NCI-H345 treated with DMSO at 0.1 percent for 48 hours (cell line): Measurements from ENCODE around the gene GTF2F2.

Experiments used
- DNase-seq: peaks from one replicate; lab custom pipeline; 2025; ENCODE audit not compliant: unreplicated experiment; lab: John Stamatoyannopoulos, UW

The GTF2F2 gene

GRCh38 chr13:45119991-45120864, at the start of gene GTF2F2:
GTF2F2 (plus strand) TSS chr13:45120510; CDS start chr13:45120656, 146 bp downstream.
- DNase-seq = peak; percentile 66

DNA sequence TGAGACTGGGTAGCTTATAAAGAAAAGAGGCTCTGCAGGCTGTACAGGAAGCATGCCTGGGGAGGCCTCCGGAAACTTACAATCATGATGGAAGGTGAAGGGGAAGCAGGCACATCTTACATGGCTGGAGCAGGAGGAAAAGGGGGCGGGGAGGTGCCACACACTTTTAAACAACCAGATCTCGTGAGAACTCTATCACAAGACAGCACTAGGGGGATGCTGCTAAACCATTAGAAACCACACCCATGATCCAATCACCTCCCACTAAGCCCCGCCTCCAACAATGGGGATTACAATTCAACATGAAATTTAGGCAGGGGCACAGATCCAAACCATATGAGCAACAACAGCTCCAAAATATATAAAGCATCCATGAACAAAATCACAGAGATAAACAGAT, 46.5 kb upstream of the GTF2F2 start:
- no peak for DNase-seq

DNA sequence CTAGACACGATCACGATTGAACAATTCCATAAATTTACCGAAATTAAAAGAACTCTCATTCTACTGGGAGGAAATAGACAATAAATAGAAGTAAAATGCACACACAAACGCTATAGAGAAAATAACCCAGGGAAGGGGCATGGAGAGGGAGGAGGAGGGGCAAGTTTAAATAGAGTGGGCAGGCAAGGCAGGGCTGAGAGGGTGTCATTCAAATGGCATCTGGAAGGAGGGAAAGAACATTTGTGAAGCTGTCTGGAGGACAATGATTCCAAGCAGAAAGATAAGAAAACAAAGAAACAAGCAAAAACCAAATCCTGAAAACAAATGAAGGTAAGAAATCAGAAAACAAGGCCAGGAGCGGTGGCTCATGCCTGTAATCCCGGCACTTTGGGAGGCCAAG, 45.6 kb upstream of the GTF2F2 start:
- DNase-seq = no peak

DNA sequence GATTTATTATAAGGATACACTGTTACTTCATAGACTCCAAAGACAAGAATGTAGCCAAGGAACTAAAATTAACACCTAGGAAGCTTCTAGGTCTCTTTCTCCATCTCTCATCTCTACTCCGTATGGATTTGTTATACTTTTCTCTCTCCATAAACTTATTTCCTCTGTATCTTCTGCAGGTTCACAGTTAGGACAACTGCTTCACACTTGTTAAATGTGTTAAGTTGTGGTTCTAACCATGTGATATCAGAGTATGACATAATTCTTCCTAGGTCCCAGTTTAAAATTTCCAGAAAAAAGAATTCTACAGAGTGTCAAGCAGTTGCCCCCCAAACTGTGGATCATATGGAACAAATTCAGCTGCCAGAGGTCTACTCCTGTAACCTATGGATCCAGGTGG, 42.3 kb upstream of the GTF2F2 start:
- DNase-seq = no peak

DNA sequence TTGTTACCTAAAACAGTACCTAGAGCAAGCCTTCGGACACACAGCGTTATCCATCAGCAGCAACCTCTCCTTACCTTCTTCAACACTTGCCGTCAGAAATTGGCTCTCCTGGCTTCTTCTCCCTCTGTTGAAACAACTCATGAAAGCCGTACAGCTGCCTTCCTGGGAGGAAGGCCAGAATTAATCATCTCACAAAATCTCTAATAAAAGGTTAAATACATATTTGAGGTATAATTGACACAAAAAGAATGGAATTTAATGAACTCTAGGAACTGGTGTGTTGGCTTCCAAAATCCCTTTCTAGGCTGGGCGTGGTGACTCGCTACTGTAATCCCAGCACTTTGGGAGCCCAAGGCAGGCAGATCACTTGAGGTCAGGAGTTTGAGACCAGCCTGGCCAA, 37.3 kb upstream of the GTF2F2 start:
- no peak for DNase-seq

DNA sequence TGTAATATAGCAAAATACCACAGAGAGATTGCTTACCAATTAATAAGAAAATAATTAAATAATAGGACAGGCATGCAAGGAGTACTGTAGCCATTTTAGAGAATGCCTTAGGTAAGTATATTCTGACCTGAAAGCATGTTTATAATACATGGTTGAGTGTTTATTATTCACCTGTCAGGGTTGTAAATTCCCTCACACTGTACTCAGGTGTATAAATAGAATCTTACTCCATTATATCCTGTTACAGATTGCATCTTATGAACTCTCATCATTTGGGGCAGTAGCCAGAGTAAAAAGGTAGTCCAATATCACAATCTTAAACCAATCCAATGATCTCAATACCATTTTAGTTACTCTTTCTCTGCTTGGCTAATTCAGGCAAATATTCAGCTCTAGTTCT, 35.8 kb upstream of the GTF2F2 start:
- no peak for DNase-seq

- DNase-seq = no peak
Measured at GRCh38 chr13:45086484-45086883, 33.8 kb upstream of the GTF2F2 start.

- DNase-seq = no peak
Measured at GRCh38 chr13:45092663-45093062, 27.6 kb upstream of the GTF2F2 start.

DNA sequence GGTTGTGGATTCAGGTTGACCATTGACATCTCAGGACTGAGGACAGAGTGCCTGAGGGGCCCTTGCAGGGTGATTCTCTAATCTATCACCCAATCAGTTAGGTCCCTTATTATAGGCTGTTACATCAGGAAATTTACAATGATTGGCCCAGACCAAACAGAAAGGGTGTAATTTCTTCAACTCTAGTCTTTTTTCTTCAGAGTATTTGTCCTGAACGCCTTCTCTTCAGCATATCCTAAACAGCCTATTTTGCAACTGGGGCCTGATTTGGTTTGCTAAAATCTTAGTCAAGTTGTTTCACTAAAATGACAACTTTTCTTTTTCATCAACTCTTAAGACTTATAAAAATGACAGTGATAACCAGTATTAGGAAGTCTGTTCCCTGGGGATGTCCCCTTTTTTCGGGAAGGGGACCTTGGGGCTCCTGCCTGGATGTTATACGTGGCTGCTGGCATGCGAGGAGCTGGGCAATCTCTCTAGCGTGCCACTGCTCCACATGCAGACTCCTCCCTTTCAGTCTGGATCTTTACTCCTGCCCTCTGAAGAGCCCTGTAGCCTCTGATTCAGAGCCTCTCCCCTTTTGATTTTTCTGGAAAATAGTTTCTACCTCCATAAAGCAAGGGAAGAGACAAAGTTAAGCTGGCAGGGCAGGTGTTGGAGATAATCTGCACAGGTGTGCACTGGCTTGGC, 19.6 kb upstream of the GTF2F2 start:
- no peak for DNase-seq

DNA sequence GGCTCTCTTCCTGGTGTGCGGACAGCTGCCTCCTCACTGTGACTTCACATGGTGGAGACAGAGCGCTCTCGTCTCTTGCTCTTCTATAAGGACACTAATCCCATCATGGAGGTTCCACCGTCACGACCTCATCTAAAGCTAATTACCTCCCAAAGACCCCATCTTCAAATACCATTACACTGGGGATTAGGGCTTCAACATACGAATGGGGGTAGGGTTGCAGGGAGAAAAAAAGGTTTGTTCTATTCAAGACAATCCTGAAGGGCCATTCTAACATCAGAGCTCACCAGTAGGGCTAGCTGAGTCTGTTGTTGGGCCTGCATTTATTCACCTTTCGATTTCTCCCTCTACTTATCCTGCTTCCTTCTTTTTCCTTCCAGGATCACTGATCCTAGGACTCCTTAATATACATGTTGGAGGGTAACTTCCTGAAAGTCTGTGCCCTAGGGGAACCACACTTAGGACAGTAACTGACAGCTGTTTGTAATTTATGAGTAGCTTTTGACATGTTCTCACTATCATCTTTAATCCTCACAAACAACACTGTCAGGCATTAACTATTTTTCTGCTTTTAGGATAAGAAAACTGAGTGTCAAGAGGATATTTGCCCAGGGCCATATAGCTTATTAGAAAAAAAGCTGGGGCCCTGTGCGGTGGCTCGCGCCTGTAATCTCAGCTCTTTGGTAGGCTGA, 18.8 kb upstream of the GTF2F2 start:
- no peak for DNase-seq

GRCh38 chr13:45102136-45102507, 18.2 kb upstream of the GTF2F2 start:
- DNase-seq = no peak

GRCh38 chr13:45103449-45103848, 16.9 kb upstream of the GTF2F2 start:
- no peak for DNase-seq

GRCh38 chr13:45104261-45104660, 16.0 kb upstream of the GTF2F2 start:
- no peak for DNase-seq

- no peak for DNase-seq
Measured at GRCh38 chr13:45105895-45106294, 14.4 kb upstream of the GTF2F2 start.

DNA sequence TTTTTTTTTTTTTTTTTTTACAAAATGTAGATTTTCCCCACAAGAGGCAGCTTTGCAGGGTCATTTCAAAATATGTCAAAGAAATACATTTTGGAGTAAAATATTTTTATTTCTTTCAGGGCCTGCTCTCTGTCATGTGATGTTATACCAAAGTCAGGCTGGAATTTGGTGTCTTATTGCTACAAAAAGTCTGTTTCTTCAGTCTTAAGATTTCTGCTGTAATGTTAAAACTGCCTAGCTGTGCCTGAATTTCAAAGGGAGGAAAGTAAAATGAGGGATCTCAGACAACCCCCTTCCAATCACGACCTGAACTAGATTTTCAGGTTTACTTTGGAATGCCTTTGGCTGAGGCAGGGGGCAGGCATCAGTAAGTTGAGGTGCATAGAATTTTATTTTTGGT, 12.8 kb upstream of the GTF2F2 start:
- no peak for DNase-seq

DNA sequence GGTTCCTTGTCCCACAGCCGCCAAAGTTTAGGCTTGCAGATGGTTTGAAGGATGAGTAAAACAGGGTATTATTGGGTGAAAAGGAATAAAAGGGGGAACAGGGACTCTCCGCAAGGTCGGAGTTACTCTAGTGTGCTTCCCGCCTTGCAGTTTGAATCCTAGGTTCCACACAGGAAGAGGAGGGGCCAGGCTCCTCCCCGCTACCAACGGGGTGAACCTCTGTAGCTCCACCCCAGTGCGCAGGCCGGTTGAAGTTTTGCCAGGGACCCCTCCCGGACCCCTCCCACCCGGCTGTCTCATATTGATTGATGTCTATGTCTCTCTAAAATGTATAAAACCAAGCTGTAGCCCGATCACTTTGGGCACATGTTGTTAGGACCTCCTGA, 11.6 kb upstream of the GTF2F2 start:
- DNase-seq = no peak

GRCh38 chr13:45109102-45109720, 11.1 kb upstream of the GTF2F2 start:
- no peak for DNase-seq

- no peak for DNase-seq
Measured at GRCh38 chr13:45113233-45114224, 6.8 kb upstream of the GTF2F2 start.

DNA sequence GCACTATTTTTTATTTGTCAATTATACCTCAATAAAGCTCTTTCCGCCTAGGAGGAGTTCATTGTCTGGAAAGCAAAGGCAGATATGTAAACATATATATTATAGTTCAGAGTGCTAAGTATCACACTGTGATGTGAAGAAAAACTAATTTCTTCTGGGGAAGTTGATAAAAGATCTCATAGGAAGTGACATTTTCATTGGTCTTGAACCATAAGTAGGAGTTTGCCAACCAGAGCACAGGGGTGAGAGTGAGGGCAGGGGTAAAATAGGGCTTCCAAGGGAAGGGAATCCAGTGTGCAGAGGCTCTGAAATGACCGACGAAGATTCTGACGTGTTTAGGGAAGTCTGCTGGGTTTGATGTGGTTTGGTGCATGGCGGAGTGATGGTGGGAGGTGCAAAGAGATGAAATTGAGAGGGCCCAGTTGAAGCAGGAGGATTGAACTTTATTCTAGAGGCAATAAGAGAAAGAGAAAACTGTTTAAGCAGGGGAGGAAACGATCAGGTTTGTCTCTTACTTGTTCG, 780 bp upstream of the GTF2F2 start:
- DNase-seq = peak; percentile 1
